DLD1 (cell line): ENCODE results near the gene ISCU.
"Not testable (repeated sequence)": the region's sequence is repeated elsewhere in the genome, so short reads cannot be mapped to it uniquely, and the experiment has no call there.

Source experiments
- in situ Hi-C: cut with HindIII; loops from 2 replicates; pipeline ENCODE4 v1.10.0; 2017; ENCODE audit warnings: low sequenced_read_pairs

ISCU gene

DNA sequence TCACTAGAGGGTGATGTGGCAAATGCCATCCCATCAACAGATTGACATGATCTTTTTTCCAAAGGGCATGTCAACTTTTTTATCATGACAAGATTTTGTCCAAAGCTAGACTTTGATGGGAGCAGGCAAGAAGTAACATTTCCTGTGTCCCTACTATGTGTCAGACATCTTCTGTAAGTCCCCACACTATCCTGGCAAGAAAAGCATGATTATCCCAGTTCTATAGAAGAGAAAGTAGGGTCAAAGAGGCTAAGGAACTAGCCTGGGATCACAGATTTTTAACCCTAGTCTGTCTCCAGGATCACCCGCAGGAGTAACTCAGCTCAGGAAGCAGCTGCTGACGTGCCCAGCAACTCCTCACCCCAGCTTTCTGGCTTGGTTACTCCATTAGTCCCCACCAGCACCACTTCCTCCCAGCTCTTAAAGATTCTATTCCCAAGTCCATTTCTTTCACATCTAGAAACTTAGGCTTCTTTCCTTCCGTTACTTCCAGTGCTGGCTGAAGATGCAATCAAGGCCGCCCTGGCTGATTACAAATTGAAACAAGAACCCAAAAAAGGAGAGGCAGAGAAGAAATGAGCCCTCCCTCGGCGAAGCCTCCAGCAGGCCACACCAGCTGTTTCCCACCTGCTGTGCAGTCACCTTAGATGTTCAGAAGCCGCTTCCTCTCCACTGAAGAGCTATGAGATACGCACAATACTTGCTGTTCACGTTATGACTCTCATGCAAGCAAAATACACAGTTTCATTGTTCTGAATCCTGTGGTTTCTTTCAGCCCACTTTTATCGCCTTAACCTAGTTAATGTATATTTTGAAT, 6.2 kb downstream of the ISCU start:
- in situ Hi-C loops, result no loop called here

GRCh38 chr12:108570743-108571608, 8.6 kb downstream of the ISCU start:
- in situ Hi-C loops, result no loop called here

DNA sequence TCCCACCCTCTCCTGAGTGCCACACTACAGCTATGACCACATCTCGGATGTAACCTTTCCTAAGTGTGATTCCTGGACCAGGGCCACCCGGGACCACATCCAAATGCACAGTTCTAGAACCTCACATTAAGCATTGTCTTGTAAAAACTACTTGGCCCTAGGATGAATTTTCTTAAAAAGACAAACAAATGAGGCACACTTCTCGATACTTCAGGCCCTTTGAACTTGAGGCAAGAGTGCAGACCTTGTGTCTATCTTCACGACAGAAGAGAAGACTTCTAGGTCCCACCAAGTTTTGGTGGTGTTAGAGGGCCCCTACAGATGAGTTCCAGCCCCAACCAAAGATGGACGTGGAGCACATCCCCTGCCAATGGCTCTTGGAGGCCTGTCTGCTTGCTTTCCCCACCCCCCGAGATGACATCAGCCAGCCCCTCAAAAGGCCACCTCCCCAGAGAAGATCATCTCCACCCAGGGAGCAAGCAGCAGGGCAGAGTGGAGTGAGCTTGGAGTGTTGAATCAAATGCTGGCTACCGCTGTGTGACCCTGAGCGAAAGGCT, 9.3 kb downstream of the ISCU start:
- in situ Hi-C loops, result no loop called here

GRCh38 chr12:108572166-108572790, 9.9 kb downstream of the ISCU start:
- in situ Hi-C loops, result no loop called here

DNA sequence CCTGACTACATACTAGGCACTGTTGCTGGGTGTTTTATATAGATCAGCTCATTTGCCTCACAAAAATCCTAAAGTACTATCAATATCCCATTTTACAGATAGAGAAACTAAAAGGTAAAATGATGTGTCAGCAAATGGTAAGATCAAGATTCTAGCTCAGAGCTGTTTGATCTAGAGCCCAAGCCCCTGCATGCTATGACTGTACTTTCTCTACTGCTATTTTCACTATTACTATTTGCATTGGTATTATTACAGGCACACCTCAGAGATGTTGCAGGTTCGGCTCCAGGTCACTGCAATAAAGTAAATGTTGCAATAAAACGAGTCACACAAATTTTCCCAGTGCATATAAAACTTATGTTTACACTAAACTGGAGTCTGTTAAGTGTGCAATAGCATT, 10.9 kb downstream of the ISCU start:
- in situ Hi-C loops, result no loop called here

- in situ Hi-C loops, result not testable (repeated sequence)
These were observed 11.9 kb downstream of the ISCU start for GRCh38 chr12:108574276-108574675.

GRCh38 chr12:108575199-108575912, 13.0 kb downstream of the ISCU start:
- in situ Hi-C loops, result no loop called here

DNA sequence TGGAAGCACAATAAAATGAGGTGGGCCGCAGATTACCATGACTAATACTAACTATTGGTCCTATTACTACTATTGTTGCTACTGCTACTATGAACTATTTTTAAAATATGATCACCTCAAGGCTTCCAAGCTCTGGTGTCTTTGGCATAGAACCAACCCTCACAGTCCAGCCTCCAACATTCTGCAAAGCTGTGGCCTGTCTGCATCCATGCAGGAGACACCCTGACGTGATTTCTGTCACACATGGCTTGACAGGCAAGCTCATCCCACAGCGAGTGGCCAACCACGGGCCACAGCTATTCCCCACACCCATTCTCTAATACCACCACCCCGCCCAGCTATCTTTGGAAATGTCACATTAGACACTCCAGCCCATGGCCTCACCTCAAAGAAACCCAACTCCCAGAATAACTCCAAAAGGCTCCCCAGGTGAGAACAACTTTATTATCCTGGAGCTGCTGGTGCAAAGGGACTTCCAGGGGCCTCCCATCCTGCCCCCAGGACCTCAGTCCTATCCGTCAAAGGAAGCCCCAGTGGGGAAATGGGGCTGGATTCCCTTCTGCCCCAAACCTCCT, 14.4 kb downstream of the ISCU start:
- in situ Hi-C loops, result no loop called here

DNA sequence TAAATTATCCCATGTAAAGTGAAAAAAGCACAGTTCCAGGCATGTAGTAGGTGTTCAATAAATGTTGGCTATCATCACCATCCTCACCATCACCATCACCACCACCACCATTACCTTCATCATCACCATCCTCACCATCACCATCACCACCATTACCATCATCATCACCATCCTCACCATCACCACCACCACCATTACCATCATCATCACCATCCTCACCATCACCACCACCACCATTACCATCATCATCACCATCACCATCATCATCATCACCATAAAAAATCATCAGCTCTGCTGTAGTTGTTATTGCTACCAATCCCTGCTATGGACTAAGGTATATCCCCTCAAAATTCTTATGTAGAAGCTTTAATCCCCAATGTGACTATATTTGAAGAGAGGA, 15.1 kb downstream of the ISCU start:
- in situ Hi-C loops, result no loop called here

DNA sequence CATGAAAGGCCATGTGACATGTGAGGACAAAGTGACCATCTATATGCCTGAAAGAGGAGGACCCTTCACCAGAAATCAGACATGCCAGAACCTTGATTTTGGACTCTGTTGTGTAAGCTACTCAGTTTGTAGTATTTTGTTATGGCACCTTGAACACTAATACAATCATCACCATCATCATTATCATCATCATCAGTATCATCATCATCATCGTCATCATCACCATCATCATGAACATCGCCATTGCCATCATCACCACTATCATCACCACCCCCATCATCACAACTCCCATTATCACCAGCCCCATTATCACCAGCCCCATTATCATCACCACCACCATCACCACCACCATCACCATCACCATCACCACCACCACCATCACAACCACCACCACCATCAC, 15.9 kb downstream of the ISCU start:
- in situ Hi-C loops, result no loop called here

DNA sequence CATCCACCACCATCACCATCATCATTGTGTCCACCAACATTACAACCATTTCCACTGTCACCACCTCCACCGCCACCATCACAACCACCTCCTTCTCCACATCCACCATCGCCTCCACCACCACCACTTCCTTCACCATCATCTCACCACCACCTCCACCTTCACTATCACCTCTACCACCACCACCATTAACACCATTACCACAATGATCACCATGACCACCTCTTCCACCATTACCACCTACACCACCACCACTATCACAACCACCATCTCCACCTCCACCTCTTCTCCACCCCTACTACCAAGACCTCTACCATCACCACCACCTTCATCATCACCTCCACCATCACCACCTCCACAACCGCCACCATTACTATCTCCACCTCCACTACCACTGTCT, 16.4 kb downstream of the ISCU start:
- in situ Hi-C loops, result no loop called here

- in situ Hi-C loops, result no loop called here
These were observed 18.1 kb downstream of the ISCU start for GRCh38 chr12:108580531-108580930.

GRCh38 chr12:108581311-108582227, 19.2 kb downstream of the ISCU start:
- in situ Hi-C loops, result no loop called here

DNA sequence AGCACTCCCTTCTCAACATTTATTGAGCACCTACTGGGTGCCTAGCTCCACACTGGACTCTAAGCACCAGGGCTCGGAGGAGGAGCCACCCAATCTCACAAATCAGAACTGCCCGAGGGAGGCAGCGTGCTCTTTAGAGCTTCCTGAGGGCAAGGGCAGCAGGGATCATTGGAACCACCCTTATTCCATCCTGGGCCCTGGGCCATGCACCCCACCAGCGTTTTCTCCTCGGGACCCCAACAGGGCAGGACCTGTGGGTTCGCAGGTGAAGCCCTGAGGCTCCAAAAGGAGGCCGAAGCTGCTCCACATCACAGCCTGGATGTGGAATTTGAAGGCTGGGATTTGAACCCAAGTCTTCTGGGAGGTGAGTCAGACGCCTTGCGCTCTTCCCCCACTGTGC, 20.1 kb downstream of the ISCU start:
- in situ Hi-C loops, result no loop called here

DNA sequence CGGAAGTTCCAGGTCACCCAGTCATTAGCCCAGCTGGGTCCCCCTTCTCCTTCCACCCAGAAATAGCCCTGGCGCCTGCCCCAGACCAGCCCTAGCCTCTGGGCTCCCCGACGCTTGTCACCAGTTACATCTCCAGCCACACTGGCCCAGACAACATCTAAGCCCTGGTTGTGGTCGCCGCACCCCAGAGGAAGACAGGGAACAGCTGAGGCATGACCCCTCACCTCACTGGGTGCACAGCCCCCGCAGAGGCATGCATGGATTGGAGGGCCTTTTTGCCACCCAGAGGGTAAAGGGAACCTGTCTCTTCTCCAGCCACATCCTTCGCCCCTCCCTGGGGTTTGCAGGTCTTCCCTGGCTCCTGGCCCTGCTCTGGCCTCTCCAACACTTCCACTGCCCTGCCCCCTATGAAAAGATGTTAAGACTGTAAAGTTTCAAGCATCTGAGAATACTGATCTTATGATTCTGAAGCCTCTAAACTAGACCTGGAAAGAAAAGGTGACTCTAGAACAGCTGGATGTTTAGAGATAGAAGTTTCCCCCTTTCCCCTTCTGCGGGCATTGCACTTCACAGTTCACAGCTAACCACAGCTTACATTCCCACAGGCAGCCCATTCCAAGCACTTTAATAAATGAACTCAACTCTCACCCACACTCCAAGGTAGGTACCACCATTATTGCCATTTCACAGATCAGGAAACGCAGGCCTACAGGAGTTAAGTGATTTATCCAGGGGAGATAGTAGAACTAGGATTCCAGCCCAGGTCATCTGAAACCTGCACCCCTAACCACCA, 20.8 kb downstream of the ISCU start:
- in situ Hi-C loops, result no loop called here

GRCh38 chr12:108583991-108584390, 21.6 kb downstream of the ISCU start:
- in situ Hi-C loops, result no loop called here

- in situ Hi-C loops, result no loop called here
These were observed 22.2 kb downstream of the ISCU start for GRCh38 chr12:108584456-108585065.

DNA sequence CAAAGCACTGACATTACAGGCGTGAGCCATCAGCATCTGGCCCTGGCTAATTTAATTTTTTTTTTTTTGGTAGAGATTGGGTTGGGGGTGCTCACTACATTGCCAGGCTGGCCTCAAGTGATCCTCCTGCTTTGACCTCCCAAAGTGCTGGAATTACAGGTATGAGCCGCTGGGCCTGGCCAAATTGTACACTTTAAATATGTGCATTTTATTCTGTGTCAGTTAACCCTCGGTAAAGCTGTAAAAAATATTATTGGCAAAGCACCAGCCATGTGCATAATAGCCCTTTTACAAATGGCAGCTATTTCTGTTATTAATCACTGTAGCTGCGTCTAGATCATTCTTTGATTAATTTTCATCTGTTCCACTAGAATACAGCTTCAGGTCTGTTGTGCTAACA, 23.5 kb downstream of the ISCU start:
- in situ Hi-C loops, result no loop called here
